Fibroblast of skin of scalp (primary cell): Measurements from ENCODE around the gene SPSB2.
A peak's percentile ranks its signal among the peaks of the same experiment; 100 is the strongest.
"Not testable (repeated sequence)": the region's sequence is repeated elsewhere in the genome, so short reads cannot be mapped to it uniquely, and the experiment has no call there.

Experiments
- DNase-seq: peaks from one replicate; pipeline ENCODE4 v3.0.0-alpha.2; 2013

SPSB2 gene

GRCh38 chr12:6902448-6902847 is 29.3 kb upstream of the SPSB2 start:
- no peak for DNase-seq

GRCh38 chr12:6899837-6900519 is 26.9 kb upstream of the SPSB2 start:
- no peak for DNase-seq

- DNase-seq: no peak
Measured at GRCh38 chr12:6899427-6899826, 26.3 kb upstream of the SPSB2 start.

- no peak for DNase-seq
Measured at GRCh38 chr12:6896846-6897435, 23.8 kb upstream of the SPSB2 start.

- no peak for DNase-seq
Measured at GRCh38 chr12:6894321-6894720, 21.2 kb upstream of the SPSB2 start.

- not testable (repeated sequence) for DNase-seq
Measured at GRCh38 chr12:6892683-6893082, 19.6 kb upstream of the SPSB2 start.

- DNase-seq: no peak
Measured at GRCh38 chr12:6891646-6892001, 18.5 kb upstream of the SPSB2 start.

GRCh38 chr12:6890789-6891645 is 17.9 kb upstream of the SPSB2 start:
- DNase-seq: peak; percentile 97

GRCh38 chr12:6889775-6890573 is 16.9 kb upstream of the SPSB2 start:
- DNase-seq: not testable (repeated sequence)

GRCh38 chr12:6888794-6889193 is 15.7 kb upstream of the SPSB2 start:
- not testable (repeated sequence) for DNase-seq

- DNase-seq: no peak
Measured at GRCh38 chr12:6888360-6888759, 15.3 kb upstream of the SPSB2 start.

- DNase-seq: no peak
Measured at GRCh38 chr12:6887460-6887859, 14.4 kb upstream of the SPSB2 start.

- not testable (repeated sequence) for DNase-seq
Measured at GRCh38 chr12:6886206-6886999, 13.3 kb upstream of the SPSB2 start.

- no peak for DNase-seq
Measured at GRCh38 chr12:6884539-6884938, 11.4 kb upstream of the SPSB2 start.

GRCh38 chr12:6883683-6884082 is 10.6 kb upstream of the SPSB2 start:
- no peak for DNase-seq

GRCh38 chr12:6883252-6883651 is 10.1 kb upstream of the SPSB2 start:
- no peak for DNase-seq

GRCh38 chr12:6879824-6880223 is 6.7 kb upstream of the SPSB2 start:
- DNase-seq: not testable (repeated sequence)

- DNase-seq: not testable (repeated sequence)
Measured at GRCh38 chr12:6874015-6874368, 889 bp upstream of the SPSB2 start.

GRCh38 chr12:6872073-6873048 is 742 bp downstream of the SPSB2 start:
- peak; percentile 79 for DNase-seq

- DNase-seq: peak; percentile 48
Measured at GRCh38 chr12:6871052-6871957, 1.8 kb downstream of the SPSB2 start.
